Amniotic stem cell (primary cell): ENCODE measurements around the gene CIC.

Source experiments
- DNase-seq: peaks from one replicate; lab custom pipeline; 2025; lab: John Stamatoyannopoulos, UW

The CIC gene

DNA sequence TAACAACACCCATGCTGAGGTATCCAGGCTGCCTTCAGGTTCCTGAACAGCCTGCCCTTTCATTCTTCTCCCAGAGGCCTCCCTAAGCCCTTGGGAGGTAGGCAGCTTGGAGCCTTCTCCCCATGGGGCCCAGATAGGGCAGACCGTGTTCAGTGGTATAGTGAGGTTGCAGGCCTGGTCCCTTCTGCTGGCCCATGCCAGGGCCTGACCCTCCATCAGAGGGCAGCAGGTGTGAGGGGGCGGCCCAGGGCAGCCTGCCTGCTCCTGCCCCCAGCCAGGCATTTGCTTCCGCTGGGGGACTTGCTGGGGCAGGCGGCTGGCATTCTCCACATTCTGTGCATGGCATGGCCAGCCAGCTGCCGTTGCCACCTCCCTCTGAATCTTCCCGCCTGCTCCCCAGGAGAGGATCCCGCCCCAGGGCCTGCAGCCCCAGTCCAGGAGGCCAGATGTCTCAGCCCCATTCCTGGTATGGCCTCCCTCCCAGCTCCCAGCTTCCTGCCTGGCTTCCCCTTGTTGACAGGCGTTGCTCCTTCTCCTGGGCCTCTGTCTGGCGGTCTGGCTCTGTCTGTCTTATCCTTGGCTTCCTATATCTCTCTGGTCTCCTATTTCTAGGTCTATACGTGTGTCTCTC is 8.9 kb downstream of the CIC start:
- no peak for DNase-seq

DNA sequence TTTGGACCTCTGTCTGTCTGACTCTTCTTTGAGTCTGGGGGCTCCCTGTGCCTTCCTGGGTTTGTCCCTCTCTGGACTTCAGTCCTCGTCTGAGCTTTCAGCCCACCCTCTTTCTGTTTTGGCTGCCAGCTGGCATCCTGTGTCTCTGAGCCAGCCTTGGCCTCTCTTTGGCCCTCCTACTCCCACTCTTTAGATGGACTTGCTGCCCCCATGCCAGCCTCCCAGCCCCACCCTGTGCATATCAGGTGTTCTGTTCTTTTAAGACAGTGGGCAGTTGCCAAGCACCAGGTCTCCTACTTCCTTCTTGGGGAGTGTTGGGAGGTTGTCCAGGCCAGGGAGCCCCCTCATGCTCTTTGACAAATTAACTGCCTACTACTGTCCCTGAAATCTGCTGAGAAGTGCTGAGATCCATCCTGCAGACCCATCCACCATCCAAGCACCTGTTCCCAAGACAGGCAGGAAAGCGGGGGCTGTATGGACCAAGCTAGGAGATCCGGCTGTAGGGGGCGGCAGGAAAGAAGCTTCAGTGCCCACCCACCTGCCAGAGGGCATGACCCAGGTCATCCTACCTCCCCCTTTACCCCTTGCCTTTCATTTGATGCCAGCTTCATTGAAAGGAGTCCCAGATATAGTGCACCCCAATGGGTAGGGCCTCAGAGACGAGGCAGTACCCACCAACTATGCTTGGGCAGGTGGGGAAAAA is 9.6 kb downstream of the CIC start:
- no peak for DNase-seq

DNA sequence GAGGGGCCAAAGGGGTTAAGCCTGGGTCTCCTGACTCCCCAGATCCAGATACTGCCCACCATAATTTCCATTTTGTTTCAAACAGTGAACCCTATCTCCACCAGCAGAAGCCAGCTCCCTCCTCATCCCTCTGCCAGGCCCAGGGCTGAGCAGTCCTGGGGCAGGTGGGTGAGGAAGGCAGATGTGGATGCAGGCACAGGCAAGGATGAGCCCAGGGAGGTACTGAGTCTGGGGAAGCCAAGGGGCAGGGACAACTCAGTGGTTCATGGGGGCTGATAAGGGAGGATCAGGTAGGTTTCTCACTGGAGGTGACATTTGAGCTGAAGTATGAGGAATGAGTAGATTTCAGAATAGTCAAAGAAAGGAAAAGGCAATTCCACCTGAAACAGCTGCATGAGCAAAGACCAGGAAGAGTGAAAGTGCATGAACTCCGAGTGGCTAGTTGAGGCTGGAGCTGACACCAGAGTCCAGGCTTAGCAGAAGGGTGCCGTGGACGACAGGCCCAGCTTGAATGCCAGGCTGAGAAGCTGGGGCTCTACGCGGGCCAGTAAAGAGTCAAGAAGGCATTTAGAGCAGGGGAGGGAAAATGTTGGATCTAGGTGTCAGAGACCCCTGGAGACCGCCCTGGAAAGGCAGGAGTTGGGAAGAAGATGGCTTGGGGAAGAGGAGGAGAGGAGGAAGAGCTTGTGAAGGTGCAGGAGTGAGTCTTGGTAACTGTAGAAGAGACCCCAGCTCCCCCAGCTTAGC is 10.3 kb downstream of the CIC start:
- no peak for DNase-seq

DNA sequence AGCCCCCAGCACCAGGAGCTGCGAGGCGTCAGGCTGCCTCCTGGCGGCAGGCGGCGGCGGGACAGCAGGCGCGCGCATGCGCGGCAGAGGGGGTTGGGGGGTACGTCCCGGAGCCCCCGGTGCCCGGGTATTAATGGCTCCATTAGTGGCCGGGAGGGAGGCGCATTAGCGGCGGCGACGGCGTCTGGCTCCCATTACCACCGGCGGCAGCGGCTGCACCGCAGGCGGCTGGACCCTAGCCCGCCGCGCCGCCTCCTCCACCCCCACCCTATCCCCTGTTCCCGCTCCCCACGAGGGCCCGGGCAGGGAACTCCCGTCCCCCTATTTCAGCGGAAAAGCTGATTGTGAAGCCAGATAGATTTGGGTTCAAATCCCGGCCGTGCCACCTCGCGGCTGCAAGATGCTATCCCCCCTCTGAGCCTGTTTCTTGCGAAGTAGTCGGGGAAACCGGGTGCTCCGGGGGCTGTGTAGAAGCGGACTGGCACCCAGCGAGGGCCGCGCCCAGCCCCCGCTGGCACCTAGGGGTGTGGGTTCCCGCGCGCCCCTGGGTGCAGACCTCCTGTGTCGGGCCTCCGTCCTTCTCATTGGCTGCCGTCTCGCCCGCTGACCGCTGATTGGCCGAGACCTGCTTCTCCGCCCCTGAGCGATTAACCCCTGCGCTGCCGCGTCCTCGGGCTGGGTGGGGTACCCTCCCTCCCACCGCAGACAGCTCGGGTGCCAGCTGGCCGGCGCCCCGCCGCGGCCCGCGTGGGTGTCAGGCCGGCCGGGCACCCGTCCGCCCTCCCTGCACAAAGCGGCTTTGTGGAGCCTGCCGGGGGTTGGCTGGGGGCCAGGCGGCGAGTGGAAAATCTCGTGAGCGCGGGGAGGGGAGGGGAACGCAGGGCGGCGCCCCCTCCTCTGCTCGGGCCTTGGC is 11.1 kb downstream of the CIC start:
- peak; percentile 63 for DNase-seq

DNA sequence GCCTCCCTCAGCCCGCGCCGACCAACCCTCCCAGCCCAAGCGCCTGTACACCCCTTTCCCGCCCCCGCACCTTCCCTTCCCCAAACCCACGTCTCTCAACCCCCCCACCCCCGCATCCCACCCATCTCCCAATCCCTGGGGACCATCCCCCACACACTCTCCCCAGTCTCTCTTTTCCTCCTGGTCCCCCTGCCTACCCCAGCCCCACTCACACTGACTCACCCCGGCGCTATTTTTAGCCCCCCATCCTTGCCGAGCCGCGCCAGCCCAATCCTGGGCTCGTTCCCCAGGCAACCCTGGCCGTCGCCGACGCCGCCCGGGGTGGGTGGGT is 11.7 kb downstream of the CIC start:
- no peak for DNase-seq

DNA sequence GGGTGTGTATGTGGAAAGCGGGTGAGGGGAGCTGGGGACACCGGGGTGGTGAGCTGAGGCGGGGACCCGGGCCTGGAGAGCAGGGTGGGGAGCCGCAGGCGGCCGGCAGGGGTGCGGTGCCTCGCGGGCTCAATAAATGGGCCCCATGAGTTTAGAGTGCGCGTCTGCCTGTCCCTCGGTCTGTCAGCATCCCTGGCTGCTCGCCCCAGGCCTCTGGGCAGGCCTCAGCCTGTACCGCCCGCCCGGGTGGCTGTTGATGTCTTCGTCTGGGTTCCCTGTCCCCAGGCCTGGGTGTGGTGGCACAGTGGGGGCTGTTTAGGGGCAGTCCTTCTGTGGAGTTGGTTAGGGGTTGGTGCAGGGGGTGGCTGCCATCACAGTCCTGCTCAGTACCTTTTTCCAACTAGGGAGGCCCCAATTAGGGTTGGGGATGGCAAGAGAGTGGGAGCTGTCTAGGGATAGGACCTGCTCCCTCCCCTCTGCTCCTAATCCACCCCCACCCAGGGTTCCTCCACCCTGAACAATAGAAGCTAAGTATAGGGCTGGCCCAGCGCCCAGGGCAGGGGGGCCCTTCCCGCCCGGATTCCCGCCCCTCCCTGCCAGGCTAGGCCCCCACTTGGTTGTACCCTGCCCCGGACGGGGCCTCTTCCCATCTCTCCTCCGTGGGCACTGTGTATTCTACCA is 12.2 kb downstream of the CIC start:
- no peak for DNase-seq

DNA sequence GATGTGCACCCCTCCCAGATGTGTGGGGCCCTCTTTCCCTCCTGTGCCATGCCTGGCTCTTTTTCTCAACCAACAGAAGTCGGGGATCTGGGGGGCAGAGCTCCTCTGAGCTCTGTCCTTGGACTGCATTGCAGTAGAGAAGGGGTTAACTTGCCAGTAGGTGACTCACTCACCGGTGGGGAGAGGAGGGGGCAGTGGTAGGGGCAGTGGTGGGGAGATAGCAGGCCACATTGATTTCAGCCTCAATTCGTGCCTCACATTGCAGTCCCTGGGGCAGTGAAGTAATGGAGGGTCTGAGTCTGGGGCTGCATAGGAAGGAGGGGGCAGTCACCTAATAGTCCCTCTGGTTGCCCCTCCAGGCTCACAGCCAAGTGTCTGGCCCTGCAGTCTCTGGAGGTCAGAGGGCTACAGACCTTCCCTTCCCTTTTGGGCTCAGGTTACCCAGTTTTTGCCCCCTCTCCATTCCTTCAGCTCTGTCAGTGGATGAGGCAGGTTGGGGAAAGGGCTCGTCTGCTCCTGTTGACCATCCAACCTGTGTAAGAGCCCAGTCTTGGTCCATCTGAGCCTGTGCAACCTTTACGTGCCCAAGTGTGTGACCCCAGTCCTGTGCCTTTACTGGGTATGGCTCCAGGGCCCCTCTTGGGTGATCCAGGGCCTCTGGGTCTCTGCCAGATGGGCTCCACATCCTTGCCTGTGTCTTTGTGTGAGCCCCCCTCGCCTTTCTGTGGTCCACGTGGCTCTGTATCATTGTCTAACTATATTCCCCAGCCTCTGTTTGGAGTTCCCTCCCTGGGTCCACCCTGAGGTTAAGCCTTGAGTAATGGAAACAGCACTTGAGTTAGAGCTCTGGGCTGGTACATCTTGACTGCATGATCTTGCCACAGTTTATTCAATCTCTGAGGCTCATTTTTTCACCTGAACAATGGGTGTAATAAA is 13.0 kb downstream of the CIC start:
- DNase-seq = no peak

DNA sequence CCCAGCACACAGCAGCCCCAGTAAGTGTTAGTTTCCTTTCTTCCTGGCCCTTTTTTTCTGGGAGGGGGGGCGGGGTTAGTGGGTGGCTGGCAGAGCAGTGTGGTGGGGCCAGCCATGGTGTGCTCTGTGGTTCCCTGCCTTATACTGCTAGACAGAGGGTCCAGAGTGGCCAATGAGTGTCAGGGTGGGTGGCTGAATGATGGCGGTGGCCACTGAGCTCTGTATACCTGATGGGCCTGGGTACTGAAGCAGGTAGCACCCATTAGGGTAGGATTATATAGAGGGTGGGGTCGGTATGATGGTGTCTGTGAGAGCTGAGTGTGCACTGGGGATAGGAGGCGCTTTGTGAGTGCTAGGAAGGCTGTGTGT is 13.8 kb downstream of the CIC start:
- no peak for DNase-seq

DNA sequence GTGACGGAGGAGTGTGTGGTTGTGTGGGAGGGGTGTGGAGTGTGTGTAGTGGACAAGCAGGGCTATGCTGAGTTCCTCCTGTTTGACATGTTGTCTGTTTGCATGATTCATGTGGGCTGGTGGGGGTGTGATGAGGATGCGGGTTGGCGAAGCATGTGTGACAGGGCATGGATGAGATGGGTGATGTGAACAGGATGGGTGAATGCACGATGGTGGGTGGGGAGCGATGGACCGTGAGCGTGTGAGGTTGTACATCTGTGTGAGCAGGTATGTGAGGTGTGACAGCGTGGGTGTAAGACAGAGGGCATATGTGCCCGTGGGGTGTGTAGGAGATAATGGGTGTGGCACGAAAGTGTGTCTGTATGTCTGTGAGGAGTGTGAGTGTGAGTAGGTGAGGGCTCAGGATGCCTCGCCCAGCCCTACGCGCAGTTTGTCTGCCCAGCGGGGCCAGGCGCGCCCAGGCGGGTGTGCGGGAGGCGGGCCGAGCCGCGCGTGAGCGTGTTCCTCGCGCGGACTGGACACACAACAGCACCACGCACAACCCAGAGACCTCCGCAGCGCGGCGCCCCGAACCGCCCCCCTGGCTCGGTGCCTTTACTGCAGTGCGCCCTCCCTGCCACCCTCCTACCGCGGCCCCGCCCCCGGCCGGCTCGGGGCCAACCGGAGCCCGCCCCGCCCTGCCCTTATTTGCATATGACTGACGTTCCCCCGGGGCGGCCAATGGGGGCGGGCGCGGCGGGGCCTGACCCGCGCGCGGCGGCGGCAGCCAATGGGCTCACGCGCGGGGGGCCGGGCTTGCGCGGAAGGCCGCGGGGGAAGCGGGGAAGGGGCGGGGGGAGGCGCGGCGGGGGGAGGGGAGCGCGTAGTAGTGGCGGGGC is 14.4 kb downstream of the CIC start:
- peak; percentile 87 for DNase-seq

DNA sequence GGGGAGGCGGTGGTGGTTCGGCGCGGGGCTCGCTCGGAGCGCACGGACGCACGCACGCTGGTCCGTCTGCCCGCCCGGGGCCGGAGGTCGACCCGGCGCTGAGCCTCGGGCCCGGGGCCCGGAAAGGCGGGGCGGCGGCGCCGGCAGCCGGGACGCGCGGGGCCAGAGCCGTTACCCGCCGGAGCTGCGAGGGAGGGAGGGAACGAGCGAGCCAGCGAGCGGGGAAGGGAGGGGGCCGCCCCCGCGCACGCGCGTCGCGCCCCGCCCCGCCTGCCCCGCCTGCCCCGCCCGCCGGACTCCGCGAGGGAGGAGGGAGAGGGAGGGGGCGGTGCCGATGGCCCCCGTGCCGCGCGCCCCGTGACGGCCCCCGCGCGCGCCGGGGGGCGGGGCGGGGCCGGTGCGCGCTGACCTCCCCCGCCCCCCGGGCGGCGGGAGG is 15.0 kb downstream of the CIC start:
- DNase-seq = no peak

DNA sequence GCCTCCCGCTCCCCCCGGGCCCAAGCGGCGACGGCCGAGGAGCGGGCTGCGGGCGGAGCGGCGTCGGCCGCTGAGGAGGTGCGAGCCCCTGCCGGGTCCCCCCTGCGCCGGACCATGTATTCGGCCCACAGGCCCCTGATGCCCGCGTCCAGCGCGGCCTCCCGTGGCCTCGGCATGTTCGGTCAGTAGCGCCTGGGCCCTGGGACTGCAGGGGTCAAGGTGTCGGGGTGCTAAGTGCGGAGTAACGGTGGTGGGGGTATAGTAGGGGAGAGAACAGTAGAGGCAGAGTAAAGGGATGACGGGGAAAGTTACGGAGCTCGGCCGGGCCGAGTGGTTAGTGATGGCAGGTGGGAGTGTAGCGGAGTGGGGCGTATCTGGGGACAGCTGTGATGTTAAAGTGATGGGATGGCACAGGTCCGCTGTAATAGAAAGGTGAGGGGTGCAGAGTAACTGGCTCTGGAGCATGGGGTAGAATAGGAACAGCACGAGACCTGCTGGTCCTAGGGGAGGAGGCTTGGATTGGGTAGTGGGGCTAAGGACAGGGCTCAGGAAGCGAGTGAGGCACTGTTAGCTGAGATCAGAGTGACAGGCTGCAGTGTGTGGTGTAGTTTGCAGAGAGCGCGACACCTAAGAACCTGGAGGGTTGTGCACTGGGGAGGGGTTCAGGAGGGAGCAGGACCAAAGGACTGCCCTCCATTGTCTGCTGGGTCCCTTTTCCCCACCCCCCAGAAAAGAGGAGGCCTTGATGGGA is 15.7 kb downstream of the CIC start:
- no peak for DNase-seq

DNA sequence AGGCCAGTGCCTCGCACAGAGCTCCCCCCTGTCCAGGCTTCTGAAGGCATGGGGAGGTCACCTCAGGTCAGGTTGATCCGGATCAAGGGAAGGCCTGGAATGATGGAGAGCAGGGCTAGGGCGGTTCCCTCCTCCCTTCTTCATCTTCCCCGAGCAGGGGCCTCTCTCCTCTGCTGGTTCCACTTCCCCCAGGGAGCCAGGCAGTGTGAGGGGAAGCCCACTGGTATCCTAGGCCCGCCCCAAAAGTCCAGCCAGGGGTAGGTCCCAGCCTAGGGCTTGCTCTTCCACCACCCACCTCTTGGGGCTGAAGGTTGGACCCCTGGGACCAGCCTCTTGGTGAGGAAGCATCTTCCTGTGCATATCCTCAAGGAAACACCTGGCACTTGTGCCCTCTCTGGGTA is 16.5 kb downstream of the CIC start:
- no peak for DNase-seq

DNA sequence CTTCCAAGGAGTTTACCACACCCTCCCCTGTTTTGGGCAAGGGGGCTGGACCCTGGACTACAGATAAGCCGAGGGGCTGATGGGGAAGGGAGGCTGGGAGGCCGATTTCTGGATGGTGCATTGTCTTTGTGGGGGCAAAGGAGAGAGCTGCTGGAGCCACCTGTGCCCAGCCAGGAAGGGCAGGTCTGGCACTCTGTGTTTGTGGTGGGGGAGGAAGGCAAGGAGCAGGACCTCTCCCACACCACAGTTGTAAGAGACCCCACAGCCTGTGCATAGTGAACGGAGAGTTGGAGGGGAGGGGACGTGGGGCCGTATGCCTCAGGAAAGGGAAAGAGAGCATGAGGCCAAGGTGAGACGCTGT is 16.9 kb downstream of the CIC start:
- no peak for DNase-seq

DNA sequence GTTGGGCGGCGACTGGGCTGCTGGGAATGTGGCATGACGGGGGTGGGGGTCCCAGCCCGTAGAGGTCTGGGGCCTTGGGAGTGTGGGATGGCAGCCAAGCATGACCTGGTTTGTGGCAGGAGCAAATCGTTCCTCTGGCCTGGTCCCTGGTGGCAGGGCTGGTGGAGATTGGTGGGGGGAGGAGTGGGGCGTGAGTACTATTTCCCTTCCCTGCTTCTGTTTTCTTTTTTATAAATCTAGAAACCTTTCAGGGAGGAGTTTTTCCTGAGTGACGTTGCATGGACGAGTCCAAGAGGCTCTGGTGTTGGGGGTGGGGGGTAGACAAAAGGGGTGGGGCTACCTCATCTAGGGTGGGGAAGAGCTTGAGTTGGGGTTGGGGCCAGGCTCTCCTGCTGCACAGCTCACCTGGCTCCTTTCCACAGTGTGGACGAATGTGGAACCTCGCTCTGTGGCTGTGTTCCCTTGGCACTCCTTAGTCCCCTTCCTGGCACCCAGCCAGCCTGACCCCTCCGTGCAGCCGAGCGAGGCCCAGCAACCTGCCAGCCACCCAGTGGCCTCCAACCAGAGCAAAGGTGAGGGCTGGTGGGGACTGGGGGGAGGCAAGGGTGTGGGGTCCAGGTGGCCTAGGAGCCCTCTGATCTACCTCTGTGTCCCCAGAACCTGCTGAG is 17.4 kb downstream of the CIC start:
- no peak for DNase-seq

DNA sequence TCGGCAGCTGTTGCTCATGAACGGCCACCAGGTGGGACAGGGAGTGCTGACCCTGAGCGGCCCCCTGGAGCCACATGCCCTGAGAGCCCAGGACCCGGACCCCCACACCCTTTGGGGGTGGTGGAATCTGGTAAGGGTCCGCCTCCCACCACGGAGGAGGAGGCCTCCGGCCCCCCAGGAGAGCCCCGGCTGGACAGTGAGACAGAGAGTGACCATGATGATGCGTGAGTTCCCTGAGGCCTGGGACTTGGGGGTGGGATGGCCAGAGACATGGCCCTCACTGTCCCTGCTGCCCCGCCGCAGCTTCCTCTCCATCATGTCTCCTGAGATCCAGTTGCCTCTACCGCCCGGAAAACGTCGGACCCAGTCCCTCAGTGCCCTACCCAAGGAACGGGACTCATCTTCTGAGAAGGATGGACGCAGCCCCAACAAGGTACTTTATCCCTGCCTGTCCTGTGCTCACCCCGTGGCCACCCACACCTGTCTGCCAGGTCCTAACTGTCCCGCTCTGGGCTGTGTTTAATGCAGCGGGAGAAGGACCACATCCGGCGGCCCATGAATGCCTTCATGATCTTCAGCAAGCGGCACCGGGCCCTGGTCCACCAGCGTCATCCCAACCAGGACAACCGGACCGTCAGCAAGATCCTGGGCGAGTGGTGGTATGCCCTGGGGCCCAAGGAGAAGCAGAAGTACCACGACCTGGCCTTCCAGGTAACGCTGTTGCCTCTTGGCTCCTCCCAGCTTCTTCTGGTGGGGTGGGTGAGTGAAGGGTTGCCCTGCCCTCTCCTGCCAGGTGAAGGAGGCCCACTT is 18.2 kb downstream of the CIC start:
- no peak for DNase-seq

DNA sequence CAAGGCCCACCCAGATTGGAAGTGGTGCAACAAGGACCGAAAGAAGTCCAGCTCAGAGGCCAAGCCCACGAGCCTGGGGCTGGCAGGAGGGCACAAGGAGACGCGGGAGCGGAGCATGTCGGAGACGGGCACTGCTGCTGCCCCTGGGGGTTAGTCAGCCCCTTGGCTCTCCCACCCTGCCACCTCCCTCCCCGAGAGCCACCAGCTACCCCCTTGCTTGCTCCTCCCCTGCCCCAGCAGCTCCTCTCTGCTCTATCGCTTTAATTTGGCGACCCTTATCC is 18.7 kb downstream of the CIC start:
- DNase-seq = no peak

DNA sequence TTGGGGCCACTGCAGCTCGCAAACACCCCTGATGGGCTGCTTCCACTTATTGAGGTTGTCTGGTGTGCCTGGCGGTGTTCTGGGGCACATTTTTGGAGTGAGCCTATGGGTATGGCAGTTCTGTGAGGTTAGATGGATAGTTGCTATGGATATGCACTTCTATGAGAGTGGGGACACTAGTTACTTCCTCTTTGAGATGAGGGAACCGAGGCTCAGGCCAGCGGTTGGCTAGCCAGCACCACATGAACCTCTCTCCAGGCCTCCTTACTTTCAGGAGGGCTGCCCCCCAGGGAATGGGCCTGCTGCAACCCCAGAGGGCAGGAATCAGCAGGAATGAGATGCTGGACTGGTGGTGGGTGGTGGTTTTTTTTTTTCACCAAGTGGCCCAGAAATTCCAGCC is 19.3 kb downstream of the CIC start:
- no peak for DNase-seq
